Parietal lobe (tissue), 1 donor: ENCODE data around the gene MRPL36. TPM values are rescaled to one million over a fixed set of nuclear protein-coding genes. Genes with fewer than 3 reads are reported as not detected.

Experiments
- total RNA-seq: library from RNA; depleted of rRNA; stranded (reverse); fragments of >200 nt; gene quantifications from one replicate; pipeline ENCODE4 v1.2.3, GENCODE V29; 2014

MRPL36 gene
- 19.4 TPM for total RNA-seq

DNA sequence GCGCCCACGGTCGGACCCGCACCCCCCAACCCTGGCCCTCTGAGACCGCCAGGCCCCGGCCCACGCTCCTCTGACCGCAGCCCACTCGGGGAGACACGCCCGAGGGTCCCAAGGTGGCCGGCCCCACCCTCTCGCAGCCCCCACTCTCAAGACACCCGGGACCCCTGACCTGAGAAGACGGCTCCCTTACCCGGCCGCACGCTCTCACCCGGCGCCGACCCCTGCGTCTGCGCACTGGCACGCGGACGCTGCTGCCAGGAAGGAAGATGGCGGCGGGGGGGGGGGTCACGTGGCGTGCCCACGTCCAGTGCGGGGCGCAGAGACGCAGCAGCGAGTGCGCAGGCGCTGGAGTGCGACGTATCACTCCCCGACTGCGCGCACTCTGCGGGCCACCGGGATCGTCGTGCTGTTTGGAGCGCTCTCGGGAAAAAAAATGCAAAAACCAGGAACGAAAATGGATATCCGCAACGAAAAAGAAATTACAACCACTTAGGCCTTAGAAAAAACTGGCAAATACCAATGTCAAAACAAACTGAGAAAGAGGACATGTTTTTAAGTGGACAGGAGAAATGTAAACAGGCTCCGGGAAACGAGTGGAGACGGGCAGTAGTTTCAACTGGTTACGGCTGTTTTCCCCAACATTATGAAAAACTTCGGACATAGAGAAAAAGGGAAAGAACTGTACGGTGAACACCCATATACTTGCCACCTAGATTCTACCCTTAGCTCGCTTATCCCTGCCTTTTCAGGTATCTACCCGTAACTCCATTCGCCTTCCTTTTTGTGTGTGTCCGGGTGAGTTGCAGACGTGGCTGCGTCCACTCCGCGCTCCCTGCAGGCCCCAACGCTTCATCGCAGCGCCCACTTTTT is at the start of gene MRPL36:
TSS of gene MRPL36 (minus strand) at position 236 of the 870 bp plus-strand sequence. CDS start 902 bp downstream, outside the sequence.

GRCh38 chr5:1801222-1801966 is 1.8 kb upstream of the MRPL36 start, which contains the start of gene NDUFS6:
Gene NDUFS6, plus strand, starts transcription at chr5:1801407. Its CDS starts 11 bp downstream, at chr5:1801418.

Other genes with a start within 250 kb of the MRPL36 start
- 7.2 TPM for gene NDUFS6, start 1.6 kb upstream of the MRPL36 start, total RNA-seq
- gene IRX4, start 83.1 kb upstream of the MRPL36 start, total RNA-seq, result not detected